ENCODE results near the gene RBM47.
"Not testable (repeated sequence)": the region's sequence is repeated elsewhere in the genome, so short reads cannot be mapped to it uniquely, and the experiment has no call there.

Gene RBM47

DNA sequence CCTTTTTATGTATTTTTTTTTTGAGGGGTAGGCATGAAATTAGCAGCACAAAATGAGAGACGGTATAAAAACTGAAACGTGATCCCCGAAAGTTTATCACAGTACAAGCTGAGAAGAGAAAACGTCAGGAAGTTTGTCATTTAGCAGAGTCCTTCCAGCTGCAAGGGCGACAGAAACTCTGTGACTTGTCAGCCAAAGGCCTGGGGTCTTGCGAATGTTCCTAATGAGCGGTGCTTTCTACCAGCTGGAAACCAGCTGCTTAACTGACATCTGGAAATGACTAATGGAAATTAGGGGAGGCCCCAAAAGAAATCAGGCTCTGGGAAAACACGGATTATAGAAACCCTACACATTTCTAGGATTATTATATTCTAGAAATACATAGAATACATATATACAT, 228.0 kb downstream of the RBM47 start:
- TF ChIP-seq, protein P1, sequence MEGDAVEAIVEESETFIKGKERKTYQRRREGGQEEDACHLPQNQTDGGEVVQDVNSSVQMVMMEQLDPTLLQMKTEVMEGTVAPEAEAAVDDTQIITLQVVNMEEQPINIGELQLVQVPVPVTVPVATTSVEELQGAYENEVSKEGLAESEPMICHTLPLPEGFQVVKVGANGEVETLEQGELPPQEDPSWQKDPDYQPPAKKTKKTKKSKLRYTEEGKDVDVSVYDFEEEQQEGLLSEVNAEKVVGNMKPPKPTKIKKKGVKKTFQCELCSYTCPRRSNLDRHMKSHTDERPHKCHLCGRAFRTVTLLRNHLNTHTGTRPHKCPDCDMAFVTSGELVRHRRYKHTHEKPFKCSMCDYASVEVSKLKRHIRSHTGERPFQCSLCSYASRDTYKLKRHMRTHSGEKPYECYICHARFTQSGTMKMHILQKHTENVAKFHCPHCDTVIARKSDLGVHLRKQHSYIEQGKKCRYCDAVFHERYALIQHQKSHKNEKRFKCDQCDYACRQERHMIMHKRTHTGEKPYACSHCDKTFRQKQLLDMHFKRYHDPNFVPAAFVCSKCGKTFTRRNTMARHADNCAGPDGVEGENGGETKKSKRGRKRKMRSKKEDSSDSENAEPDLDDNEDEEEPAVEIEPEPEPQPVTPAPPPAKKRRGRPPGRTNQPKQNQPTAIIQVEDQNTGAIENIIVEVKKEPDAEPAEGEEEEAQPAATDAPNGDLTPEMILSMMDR (IDR thresholded peaks at IDR 0.05), result no peak
- TF ChIP-seq ZFX (IDR thresholded peaks at IDR 0.05; ENCODE audit: borderline replicate concordance), result no peak
- no peak overlapping the region for H3K27ac ChIP-seq

DNA sequence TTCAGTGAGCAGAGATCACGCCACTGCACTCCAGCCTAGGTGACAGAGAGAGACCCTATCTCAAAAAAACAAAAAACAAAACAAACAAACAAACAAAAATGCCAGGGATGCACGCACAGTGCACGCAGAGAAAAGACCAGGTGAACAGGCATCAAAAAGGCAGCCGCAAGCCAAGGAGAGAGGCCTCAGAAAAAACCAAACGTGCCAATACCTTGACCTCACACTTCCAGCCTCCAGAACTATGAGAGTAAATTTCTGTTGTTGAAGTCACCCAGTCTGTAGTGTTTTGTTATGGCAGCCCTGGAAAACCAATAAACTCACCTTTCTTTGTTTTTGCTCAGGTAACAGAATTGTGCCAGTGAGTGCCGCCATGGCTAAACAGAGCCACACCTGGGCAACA, 228.6 kb downstream of the RBM47 start:
- TF ChIP-seq, protein P1 (IDR thresholded peaks at IDR 0.05), result no peak
- no peak for TF ChIP-seq ZFX (IDR thresholded peaks at IDR 0.05; ENCODE audit: borderline replicate concordance)

GRCh38 chr4:40399578-40399977, 230.1 kb downstream of the RBM47 start:
- TF ChIP-seq ZFX (IDR thresholded peaks at IDR 0.05; ENCODE audit: borderline replicate concordance), result no peak
- TF ChIP-seq, protein P1 (IDR thresholded peaks at IDR 0.05), result no peak
- no peak overlapping the region for H3K27ac ChIP-seq

More for the DNA sequence above, 228.6 kb downstream of the RBM47 start:
- H3K27ac ChIP-seq, result no peak overlapping the region

- TF ChIP-seq, protein P1 (IDR thresholded peaks at IDR 0.05), result no peak
- no peak for TF ChIP-seq ZFX (IDR thresholded peaks at IDR 0.05; ENCODE audit: borderline replicate concordance)
- peak overlapping the region; percentile 80 for H3K27ac ChIP-seq
Measured at GRCh38 chr4:40395908-40396793, 233.5 kb downstream of the RBM47 start.

DNA sequence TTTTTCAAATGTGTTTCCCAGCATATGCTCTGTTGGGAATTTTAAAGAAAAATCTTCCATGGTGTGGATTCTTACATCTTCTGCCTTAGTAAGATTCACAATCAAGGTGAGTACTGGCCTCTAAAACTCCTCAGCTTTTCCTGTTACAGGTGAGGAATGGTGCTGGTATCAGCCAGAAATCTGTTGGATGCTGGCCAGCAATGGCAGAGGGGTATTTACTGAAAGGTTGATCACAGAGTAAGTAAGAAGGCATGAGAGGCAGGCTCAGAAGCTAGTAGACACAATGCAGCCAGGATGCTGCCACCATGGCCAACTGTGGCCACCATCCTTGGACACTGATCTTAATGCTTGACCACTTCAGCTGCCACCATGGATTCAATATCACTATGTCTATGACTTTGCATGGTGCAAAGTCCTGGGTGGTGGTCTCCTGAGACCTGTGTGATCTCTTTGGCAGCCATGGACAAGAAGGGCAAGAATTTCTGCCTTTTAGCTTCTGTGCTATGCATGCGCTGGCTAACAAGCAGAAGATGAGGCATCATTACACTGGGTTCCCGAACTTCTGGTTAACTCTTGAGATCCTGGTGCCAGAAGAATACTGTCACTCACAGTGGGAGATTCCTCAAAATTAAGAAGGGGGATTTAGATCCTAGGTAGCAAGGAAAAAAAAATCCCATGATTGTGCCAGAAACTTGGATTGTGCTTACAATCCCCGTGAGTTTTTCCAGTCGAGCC, 234.3 kb downstream of the RBM47 start:
- TF ChIP-seq, protein P1 (IDR thresholded peaks at IDR 0.05), result no peak
- TF ChIP-seq ZFX (IDR thresholded peaks at IDR 0.05; ENCODE audit: borderline replicate concordance), result no peak
- H3K27ac ChIP-seq, result peak overlapping the region; percentile 80

- no peak overlapping the region for H3K27ac ChIP-seq
- TF ChIP-seq, protein P1 (IDR thresholded peaks at IDR 0.05), result no peak
- no peak for TF ChIP-seq ZFX (IDR thresholded peaks at IDR 0.05; ENCODE audit: borderline replicate concordance)
Measured at GRCh38 chr4:40394236-40394635, 235.4 kb downstream of the RBM47 start.

- not testable (repeated sequence) for H3K27ac ChIP-seq
Measured at GRCh38 chr4:40392241-40392640, 237.4 kb downstream of the RBM47 start.
